ENCODE data around the gene NLRP12. TPM values are rescaled to one million over a fixed set of nuclear protein-coding genes. Genes with fewer than 3 reads are reported as not detected.

NLRP12 gene
- total and polyA plus RNA-seq, 10 of the 15 experiments (the other 5 are each of a cell fraction or from before 2014, with no cell fraction given): not detected

GRCh38 chr19:53809518-53810186, 14.5 kb downstream of the NLRP12 start:
- Histone ChIP-seq H3K79me2 (ENCODE audit: control insufficient read depth, insufficient read depth, low read length) (no peaks in the 10 kb centered on the region), H3K27ac (ENCODE audit: control insufficient read depth, insufficient read depth) (no peak overlapping the region), H3K36me3 (ENCODE audit: control insufficient read depth in 2 of 2, insufficient read depth in 2 of 2, low read length in 1 of 2) (no peaks in the 10 kb centered on the region), H3K9ac (ENCODE audit: control insufficient read depth, insufficient read depth, low read length) (no peak overlapping the region), H3K4me2 (ENCODE audit: control insufficient read depth, insufficient read depth) (no peak overlapping the region), H3K4me1 (ENCODE audit: control insufficient read depth, insufficient read depth, low read length) (no peaks in the 10 kb centered on the region), H4K20me1 (ENCODE audit: control insufficient read depth, insufficient read depth) (no peaks in the 10 kb centered on the region), H2AFZ (ENCODE audit: control insufficient read depth, low read depth, low read length) (no peak overlapping the region), H3K4me3 (no peak overlapping the region), H3K9me3 (replicated peaks; ENCODE audit: control insufficient read depth, insufficient read depth, low read length) (no peaks in the 10 kb centered on the region; the same call in 2 of the 3 replicates), H3K27me3 (replicated peaks in 1 of 2; ENCODE audit: control insufficient read depth in 2 of 2, insufficient read depth in 2 of 2, low read length in 1 of 2) (no peaks in the 10 kb centered on the region)
- in situ Hi-C loops (cut with MboI) (no loop called here), intact Hi-C loops (cut with micrococcal nuclease; ENCODE audit: unreplicated experiment) (no loop called here)
- no TSS peak for BruUV-seq (replicated peaks)
- ATAC-seq: no peak
- TF ChIP-seq CTCF (IDR thresholded peaks at IDR 0.05 in 2 of 3, conservative IDR thresholded peaks at IDR 0.05 in 1 of 3; ENCODE audit: control insufficient read depth in 2 of 3, extremely low read depth in 1 of 3, insufficient read depth in 1 of 3, low read depth in 3 of 3, low read length in 3 of 3) (0 out of 6 replicates have a peak, but pooled peaks of 1 of the 3 experiments have one; percentile 3), IKZF1 (conservative IDR thresholded peaks at IDR 0.05) (no peak)
- 75% methylated on average over 27 of the region's 28 CpGs for WGBS (ENCODE audit: insufficient coverage, insufficient replicate concordance, low lambda C conversion rate, missing lambda C conversion rate)
- ChIA-PET SMC1A (ENCODE audit: uncharacterized antibody, unreplicated experiment) (no interaction called here), CTCF (interaction anchor here (0.7 kb wide), 1 partner anchor 16 kb away, joined by 3 read pairs; no protein-coding TSS in a partner anchor), RAD21 (ENCODE audit: unreplicated experiment) (no interaction called here), POLR2A (interaction anchor here (0.6 kb wide), 1 partner anchor 141 kb away, joined by 4 read pairs; no protein-coding TSS in a partner anchor)
- no peak for FAIRE-seq
- DNase-seq (ENCODE audit: low read depth, low spot score): no peak

GRCh38 chr19:53808710-53809125, 15.4 kb downstream of the NLRP12 start:
- SMC1A ChIA-PET (ENCODE audit: uncharacterized antibody, unreplicated experiment): no interaction called here
- ATAC-seq: no peak
- no peak overlapping the region for H2AFZ ChIP-seq (ENCODE audit: control insufficient read depth, low read depth, low read length)
- no peak for DNase-seq (ENCODE audit: low read depth, low spot score)
- no peaks in the 10 kb centered on the region for H3K79me2 ChIP-seq (ENCODE audit: control insufficient read depth, insufficient read depth, low read length)
- FAIRE-seq: no peak
- POLR2A ChIA-PET: no interaction called here
- no peak overlapping the region for H3K9ac ChIP-seq (ENCODE audit: control insufficient read depth, insufficient read depth, low read length)
- no TSS peak for BruUV-seq (replicated peaks)
- H3K27me3 ChIP-seq (replicated peaks in 1 of 2; ENCODE audit: control insufficient read depth in 2 of 2, insufficient read depth in 2 of 2, low read length in 1 of 2): no peaks in the 10 kb centered on the region
- intact Hi-C loops (cut with micrococcal nuclease; ENCODE audit: unreplicated experiment) (no loop called here), in situ Hi-C loops (cut with MboI) (no loop called here)
- H3K4me1 ChIP-seq (ENCODE audit: control insufficient read depth, insufficient read depth, low read length): no peaks in the 10 kb centered on the region
- 9% methylated on average over 5 of the region's 5 CpGs for WGBS (ENCODE audit: insufficient coverage, insufficient replicate concordance, low lambda C conversion rate, missing lambda C conversion rate)
- no peaks in the 10 kb centered on the region; the same call in 2 of the 3 replicates for H3K9me3 ChIP-seq (replicated peaks; ENCODE audit: control insufficient read depth, insufficient read depth, low read length)
- RAD21 ChIA-PET (ENCODE audit: unreplicated experiment): no interaction called here
- no peak overlapping the region for H3K4me2 ChIP-seq (ENCODE audit: control insufficient read depth, insufficient read depth)
- CTCF ChIA-PET: interaction anchor here (1.4 kb wide), 1 partner anchor 16 kb away, joined by 3 read pairs; no protein-coding TSS in a partner anchor
- no peak overlapping the region for H3K27ac ChIP-seq (ENCODE audit: control insufficient read depth, insufficient read depth)
- H3K4me3 ChIP-seq: no peak overlapping the region
- H3K36me3 ChIP-seq (ENCODE audit: control insufficient read depth in 2 of 2, insufficient read depth in 2 of 2, low read length in 1 of 2): no peaks in the 10 kb centered on the region
- no peaks in the 10 kb centered on the region for H4K20me1 ChIP-seq (ENCODE audit: control insufficient read depth, insufficient read depth)
- TF ChIP-seq CTCF (IDR thresholded peaks at IDR 0.05 in 2 of 3, conservative IDR thresholded peaks at IDR 0.05 in 1 of 3; ENCODE audit: control insufficient read depth in 2 of 3, extremely low read depth in 1 of 3, insufficient read depth in 1 of 3, low read depth in 3 of 3, low read length in 3 of 3) (peak in 1 of 3 experiments; percentile 17; a peak in 1 of 6 replicates), PBX3 (IDR thresholded peaks at IDR 0.05; ENCODE audit: insufficient replicate concordance, low read depth, low read length) (no peak)

Data from GM12878 (cell line).